Activated gamma-delta T cell (primary cell): ENCODE results near the gene DLG2.

ENCODE experiments used
- DNase-seq: peaks from one replicate; lab custom pipeline; 2025; lab: John Stamatoyannopoulos, UW

The DLG2 gene

GRCh38 chr11:83852775-83853442 lies 1774.2 kb downstream of the DLG2 start:
- no peak for DNase-seq

- DNase-seq: no peak
These were observed 1775.1 kb downstream of the DLG2 start for GRCh38 chr11:83852012-83852411.

- no peak for DNase-seq
These were observed 1779.6 kb downstream of the DLG2 start for GRCh38 chr11:83847467-83848034.

GRCh38 chr11:83845797-83846196 lies 1781.3 kb downstream of the DLG2 start:
- DNase-seq: no peak

- DNase-seq: no peak
These were observed 1786.8 kb downstream of the DLG2 start for GRCh38 chr11:83840326-83840725.

GRCh38 chr11:83836883-83837654 lies 1790.1 kb downstream of the DLG2 start:
- DNase-seq: no peak

- DNase-seq: no peak
These were observed 1791.1 kb downstream of the DLG2 start for GRCh38 chr11:83836065-83836464.

- DNase-seq: no peak
These were observed 1791.7 kb downstream of the DLG2 start for GRCh38 chr11:83835423-83835822.

GRCh38 chr11:83831929-83832328 lies 1795.2 kb downstream of the DLG2 start:
- DNase-seq: no peak

GRCh38 chr11:83827940-83828554 lies 1799.1 kb downstream of the DLG2 start:
- no peak for DNase-seq

GRCh38 chr11:83827520-83827919 lies 1799.6 kb downstream of the DLG2 start:
- DNase-seq: no peak

- DNase-seq: no peak
These were observed 1801.1 kb downstream of the DLG2 start for GRCh38 chr11:83826078-83826477.

GRCh38 chr11:83823461-83824025 lies 1803.6 kb downstream of the DLG2 start:
- DNase-seq: no peak

GRCh38 chr11:83819931-83820549 lies 1807.1 kb downstream of the DLG2 start:
- DNase-seq: no peak

GRCh38 chr11:83818349-83818748 lies 1808.8 kb downstream of the DLG2 start:
- DNase-seq: no peak

- no peak for DNase-seq
These were observed 1810.5 kb downstream of the DLG2 start for GRCh38 chr11:83816572-83817187.

GRCh38 chr11:83815736-83816135 lies 1811.4 kb downstream of the DLG2 start:
- no peak for DNase-seq

GRCh38 chr11:83813296-83813695 lies 1813.8 kb downstream of the DLG2 start:
- no peak for DNase-seq

GRCh38 chr11:83809274-83809673 lies 1817.9 kb downstream of the DLG2 start:
- no peak for DNase-seq

GRCh38 chr11:83801799-83802198 lies 1825.3 kb downstream of the DLG2 start:
- no peak for DNase-seq

GRCh38 chr11:83793310-83793709 lies 1833.8 kb downstream of the DLG2 start:
- no peak for DNase-seq
